Measurements from ENCODE around the gene SLC43A3.
A peak's percentile ranks its signal among the peaks of the same experiment; 100 is the strongest.

The SLC43A3 gene

DNA sequence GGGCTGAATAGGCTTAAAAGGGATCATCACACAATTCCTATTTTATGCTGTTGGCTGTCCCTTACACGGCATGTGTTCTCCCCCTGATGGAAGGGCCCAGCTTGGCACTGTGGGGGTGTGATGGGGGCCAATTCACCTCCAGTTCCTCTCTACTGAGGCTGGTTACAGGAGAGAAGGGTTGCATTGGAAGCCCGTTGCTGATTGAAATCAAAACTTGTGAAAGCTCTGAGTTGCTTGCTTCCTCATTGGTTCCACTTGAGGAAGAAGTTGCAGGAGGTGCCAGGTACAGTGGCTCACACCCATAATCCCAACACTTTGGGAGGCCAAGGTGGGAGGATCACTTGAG, 23.1 kb downstream of the SLC43A3 start:
- no peak for DNase-seq

DNA sequence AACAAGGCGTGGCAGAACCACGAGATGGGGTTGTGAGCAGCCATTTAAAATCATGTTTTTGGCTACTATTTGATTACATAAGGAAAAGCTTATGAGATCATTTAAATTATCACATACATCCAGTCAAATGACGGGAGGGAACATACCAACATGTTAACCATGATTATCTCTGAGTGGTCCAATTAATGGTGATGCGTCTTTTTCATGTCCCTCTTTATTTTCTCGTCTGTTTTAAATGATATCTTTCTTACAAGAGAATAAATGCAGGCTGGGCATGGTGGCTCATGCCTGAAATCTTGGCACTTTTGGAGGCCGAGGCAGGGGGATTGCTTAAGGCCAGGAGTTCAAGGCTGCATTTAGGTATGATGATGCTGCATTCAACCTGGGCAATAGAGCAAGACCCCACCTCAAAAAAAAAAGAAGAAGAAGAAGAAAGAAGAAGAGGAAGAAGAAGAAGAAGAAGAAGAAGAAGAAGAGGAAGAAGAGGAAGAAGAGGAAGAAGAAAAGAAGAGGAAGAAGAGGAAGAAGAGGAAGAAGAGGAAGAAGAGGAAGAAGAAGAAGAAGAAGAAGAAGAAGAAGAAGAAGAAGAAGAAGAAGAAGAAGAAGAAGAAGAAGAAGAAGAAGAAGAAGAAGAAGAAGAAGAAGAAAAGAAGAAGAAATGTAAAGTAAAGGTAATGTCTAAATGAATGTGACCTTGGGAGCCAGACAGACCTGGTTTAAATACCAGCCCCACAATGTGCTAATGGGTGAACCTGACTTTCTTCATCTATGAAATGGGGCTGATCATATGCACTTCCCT, 23.7 kb downstream of the SLC43A3 start:
- peak; percentile 71 for DNase-seq

- DNase-seq, result peak; percentile 84
Measured at GRCh38 chr11:57402188-57403002, 24.5 kb downstream of the SLC43A3 start.

- no peak for DNase-seq
Measured at GRCh38 chr11:57399972-57400578, 26.8 kb downstream of the SLC43A3 start.

DNA sequence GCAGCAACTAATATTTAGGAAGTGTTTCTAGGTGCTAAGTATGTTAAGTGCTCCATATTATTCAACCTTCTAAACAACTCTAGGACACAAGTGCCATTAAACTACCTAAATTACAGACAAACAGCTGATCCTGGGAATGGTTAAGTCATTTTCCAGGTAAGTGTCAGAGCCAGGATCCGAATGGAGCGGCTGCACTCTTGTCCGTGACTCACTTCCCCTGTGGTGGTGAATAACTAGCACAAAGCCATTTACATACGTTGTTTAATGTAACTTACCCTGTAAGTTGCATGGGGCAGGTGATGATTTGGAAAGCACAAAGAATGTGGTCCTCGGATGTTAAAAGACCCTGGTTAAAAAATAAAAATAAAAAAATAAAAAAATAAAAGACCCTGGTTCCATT, 27.7 kb downstream of the SLC43A3 start:
- no peak for DNase-seq

DNA sequence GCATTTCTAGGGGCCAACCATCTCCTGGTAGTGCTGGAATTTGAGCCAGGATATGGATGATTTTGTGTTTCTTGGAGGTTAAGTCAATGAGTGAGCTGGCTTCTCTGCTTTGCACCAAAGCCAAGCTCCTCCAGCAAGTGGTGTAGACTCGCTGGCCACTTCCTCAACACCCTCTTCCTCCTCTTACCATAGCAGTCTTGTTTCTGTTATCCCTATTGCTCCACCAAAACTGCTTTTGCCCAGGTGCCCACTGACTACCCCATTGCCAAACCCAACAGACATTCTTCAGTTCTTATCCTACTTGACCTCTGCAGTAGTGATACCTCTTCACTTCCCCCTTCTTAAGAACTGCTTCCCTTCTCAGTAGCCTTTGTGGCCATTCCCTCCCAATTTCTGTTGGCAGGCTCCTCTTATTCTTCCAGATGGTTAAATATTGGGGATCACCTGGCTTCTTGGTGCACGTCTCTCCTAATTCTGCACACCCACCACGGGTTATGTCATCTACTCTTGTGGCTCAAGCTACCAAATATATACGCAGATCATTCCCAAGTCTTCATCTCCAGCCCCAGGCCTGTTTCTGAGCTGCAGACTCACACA, 29.4 kb downstream of the SLC43A3 start:
- no peak for DNase-seq

- DNase-seq, result no peak
Measured at GRCh38 chr11:57396744-57397143, 30.2 kb downstream of the SLC43A3 start.

DNA sequence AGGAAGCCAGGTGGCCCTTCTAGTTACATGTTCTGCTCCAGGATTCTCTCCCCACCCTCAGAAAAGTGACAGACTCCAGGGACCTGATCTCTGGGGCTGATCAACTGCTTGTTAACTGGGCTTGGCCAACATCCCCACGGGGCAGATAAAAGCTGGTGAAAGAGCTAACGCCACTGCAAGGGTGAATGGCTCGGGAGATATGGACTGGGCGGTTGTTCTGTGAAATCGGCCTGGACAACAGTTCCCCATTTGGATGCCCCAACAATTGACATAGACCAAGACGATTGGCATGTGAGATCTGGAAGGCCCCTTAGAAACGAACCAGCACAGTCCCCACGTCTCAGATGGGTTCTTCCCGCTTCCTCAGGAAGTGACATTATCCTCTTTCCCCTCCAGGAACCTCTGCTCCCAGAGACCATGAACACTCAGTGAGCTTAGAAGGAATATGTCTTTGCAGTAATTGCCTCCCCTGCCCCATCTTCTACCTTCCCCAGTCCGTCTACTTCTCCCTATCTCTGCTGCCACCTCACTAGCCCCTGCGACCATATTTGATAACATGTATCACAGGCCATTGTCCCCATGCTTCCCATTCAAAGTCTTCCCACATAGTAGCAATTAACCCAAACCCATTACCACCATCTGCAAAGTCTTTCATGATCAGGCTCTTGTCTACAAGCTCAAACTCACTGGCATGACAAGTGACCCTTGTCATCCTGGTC, 30.9 kb downstream of the SLC43A3 start:
- DNase-seq, result peak; percentile 99

DNA sequence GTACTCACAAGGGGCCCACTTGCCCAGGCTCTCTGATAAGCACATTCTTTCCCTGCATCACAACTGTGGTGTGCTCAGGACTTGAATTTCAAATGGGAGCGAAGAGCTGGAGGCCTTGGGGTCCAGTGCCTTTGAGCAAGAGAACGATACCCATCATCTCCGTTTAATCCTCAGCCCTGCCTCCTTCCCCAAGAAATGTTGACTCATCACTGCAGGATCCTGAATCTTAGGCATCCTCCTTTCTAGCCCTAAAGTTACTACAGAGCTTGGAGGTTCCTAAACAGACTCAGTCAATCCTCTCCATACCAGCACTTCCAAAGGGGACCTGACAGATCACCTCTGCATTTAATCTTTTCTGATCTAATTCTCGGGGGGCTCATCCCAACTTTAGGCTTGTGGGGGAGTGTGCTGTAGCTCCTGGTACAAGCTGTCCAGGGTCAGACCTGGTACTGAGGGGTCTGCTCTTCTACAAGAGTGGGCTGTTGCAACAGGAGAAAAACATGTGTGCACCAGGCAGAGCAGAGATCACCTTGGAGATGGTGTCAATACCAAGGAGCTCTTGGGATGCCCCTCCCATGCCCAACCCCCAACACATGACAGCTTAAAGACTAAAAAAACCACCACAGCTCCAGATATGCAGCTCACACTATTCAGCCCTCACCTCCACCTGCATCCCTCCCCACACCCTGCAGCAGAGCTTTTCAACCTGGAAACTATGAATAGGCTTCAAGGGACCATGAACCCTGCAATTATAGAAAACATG, 32.5 kb downstream of the SLC43A3 start:
- peak; percentile 66 for DNase-seq

DNA sequence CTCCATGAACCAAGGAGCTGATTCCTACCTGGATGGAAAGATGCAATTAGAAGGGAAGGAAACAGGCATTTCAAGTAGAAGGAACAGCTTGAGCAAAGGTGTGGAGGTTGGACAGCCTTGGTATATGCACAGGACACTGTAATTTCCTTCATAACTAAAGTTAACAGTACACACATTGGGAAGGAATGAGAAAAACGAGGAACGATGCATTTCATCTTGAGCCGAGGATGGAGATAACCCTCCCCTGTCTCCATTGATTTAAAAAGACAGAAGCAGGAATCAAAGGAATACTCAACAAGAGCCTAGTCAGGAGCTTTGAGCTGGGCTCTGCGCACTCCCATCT, 34.2 kb downstream of the SLC43A3 start:
- DNase-seq, result no peak

- DNase-seq, result peak; percentile 90
Measured at GRCh38 chr11:57392066-57392762, 34.7 kb downstream of the SLC43A3 start.

DNA sequence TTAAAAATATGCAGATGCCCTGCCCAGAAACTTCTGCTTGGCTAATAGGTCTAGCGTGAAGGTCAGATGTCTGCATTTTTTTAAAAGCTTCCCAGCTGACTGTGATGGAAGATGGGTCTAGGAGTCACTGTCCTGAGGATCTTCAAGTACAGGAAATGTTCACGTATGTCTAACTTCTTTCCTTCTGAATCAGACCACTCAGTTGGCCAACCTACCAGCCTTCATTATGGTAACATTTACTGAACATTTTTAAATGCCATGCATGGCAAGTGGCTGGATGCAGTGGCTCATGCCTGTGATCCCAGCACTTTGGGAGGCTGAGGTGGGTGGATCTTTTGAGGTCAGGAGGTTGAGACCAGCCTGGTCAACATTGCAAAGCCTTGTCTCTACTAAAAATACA, 35.4 kb downstream of the SLC43A3 start:
- DNase-seq, result no peak

DNA sequence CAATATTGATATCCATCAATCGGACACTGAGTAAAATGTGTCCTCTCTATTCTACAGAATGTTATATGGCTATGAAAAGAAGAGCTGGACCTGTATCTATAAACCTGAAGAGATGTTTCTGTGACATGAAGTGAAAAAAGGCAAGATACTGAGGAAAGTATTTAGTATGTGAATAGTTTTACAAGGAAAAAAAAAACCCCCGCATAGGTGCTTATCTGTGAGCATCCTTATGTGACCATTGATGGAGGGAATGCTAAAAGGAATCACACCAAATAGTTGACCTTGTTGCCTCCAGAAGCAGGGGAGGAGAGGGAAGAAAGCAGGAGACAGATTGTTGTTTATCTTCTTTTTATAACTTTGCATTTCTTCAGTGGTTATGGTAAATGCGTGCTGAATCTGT, 35.8 kb downstream of the SLC43A3 start:
- DNase-seq, result no peak

GRCh38 chr11:57390535-57390934, 36.4 kb downstream of the SLC43A3 start, which contains the start of gene PRG2:
TSS of gene PRG2 (minus strand) at chr11:57390650. CDS start at chr11:57389944, 706 bp downstream.
- no peak for DNase-seq

- DNase-seq, result peak; percentile 80
Measured at GRCh38 chr11:57387289-57388030, 39.5 kb downstream of the SLC43A3 start.

DNA sequence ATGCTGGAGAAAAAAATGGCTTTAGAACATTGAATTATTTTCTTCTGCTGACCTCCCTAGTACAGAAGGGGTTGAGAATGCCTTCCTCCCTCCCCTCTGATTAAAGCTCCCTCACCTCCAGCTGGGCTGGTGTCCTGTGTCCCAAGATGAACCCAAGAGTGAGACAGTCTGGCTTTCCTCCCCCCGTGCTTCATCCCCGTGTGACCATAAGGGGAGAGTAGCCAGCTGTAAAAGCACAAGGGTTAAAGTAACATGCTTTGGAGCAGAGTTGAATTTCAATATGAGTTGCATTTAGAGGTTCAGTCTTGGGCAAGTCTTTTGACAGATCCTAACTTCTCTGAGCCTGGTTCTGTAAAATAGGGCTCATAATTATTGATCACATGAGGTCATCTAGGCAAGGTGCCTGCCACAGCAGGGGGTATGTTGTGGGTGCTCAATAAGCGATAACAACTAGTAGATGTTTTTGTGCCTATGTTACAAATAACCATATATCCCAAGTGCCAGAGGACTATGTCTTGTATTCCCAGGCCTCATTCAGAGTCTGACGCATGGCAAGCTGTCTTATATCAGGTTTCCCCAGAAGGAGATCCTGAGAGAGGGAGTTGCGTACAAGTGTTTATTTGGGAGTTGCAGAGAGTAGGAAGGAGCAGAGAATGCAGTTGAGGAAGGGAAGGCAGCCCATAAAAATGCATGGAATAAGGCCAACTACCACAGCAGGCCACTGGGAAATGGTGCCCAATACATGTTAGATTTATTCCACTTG, 40.6 kb downstream of the SLC43A3 start:
- DNase-seq, result no peak

DNA sequence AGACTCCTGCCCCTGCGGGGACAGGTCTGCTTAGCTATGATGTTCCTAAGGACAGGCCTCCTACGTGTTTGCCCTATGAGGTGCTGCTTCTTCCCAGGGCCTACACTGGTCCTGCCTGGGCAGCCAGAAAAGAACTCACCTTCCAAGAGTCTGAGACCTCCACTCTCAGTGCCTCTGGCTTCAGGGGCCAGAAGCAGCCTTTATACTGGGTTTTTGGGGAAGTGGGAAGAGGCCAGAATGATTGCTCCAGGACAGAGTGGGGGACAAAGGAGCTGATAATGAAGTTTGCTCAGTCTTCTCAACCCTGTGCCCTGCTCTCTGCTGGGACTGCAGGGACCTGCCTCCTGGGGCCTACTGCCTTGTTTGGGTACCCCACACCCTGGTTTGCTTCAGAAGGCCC, 45.9 kb downstream of the SLC43A3 start, which contains the start of gene PRG3:
TSS of gene PRG3 (minus strand) at position 176 of the 400 bp plus-strand sequence. CDS start 442 bp downstream, outside the sequence.
- no peak for DNase-seq

DNA sequence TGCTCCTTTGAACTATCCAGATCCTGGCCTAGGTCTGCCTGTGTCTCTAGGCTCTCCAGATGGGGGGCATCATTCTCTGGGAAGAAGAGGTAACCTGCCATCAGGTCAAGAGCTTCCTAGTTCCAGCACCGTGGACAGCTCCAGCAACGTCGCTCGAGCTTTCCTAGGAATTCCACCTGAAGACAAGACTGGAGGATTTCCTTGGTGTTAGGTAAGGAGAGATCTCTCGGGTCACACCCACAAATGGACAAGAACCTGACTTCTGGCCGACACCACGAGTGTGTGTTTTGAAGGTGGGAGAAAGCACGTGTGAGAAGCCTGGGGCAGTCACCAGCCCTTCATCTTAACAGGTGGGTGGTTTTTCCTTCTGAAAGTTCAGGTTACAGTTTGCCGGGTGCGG, 47.2 kb downstream of the SLC43A3 start:
- peak; percentile 40 for DNase-seq

DNA sequence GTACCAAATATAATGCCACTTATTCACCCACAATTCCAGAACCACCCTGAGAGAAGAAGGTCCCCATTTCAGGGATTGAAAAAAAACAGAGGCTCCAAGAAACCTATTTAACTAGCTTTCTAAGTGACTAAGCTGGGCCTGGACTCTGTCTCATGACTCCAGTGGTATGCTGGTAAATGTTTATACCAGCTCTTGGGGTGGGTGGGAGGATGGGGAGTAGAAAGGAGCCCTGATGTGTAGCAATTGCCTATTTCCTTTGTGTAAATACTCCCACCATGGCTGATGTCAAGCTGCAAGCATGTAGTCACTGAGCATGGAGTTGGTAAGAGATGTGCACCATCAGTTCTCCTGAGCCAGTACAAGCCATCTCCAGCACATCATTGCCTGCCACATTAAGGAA, 48.7 kb downstream of the SLC43A3 start:
- DNase-seq, result no peak

DNA sequence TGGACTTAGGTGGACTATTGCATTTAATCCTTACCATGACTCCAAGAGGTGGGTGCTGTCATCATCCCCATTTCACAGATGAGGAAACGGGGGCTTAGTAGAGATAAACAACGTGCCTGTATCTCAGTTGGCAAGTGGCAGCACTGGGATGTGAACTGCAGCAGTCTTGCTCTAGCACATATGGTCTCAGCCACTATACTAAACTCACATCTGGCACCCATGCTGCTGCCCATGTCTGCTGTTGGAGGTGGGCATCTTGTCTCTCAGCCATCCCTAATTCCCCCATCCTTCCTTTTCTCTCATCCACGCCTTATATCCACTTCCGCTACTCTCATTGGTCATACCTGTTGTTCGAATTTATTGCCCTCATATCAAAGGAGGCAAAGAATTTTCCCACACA, 49.8 kb downstream of the SLC43A3 start:
- no peak for DNase-seq
